NCI-H1417 (cell line): ENCODE results near the gene TTI1.
"Not testable (repeated sequence)": the region's sequence is repeated elsewhere in the genome, so short reads cannot be mapped to it uniquely, and the experiment has no call there.

Experiments
- DNase-seq, 3 experiments: peaks; one replicate each; lab custom pipeline; 2025; lab: John Stamatoyannopoulos, UW

TTI1 gene

DNA sequence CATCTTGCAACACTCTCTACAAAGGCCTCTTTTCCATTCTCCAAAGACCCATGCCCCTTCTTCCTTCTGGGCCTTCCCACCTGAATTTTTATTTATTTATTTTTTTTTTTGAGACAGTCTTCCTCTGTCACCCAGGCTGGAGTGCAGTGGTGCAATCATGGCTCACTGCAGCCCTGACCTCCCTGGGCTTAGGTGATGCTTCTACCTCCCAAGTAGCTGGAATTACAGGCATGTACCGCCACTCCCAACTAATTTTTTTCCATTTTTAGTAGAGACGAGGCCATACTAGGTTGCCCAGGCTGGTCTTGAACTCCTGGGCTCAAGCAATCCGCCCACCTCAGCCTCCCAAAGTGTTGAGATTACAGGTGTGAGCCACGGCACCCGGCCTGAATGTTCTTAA is 23.8 kb downstream of the TTI1 start:
- not testable (repeated sequence) for DNase-seq

- DNase-seq = no peak
Measured at GRCh38 chr20:38008233-38008944, 24.9 kb downstream of the TTI1 start.

- no peak for DNase-seq
Measured at GRCh38 chr20:38007526-38007925, 25.7 kb downstream of the TTI1 start.

- DNase-seq = no peak
Measured at GRCh38 chr20:38005903-38006302, 27.4 kb downstream of the TTI1 start.

GRCh38 chr20:38004416-38004815 is 28.8 kb downstream of the TTI1 start:
- no peak for DNase-seq

- no peak for DNase-seq
Measured at GRCh38 chr20:38002422-38002821, 30.8 kb downstream of the TTI1 start.

DNA sequence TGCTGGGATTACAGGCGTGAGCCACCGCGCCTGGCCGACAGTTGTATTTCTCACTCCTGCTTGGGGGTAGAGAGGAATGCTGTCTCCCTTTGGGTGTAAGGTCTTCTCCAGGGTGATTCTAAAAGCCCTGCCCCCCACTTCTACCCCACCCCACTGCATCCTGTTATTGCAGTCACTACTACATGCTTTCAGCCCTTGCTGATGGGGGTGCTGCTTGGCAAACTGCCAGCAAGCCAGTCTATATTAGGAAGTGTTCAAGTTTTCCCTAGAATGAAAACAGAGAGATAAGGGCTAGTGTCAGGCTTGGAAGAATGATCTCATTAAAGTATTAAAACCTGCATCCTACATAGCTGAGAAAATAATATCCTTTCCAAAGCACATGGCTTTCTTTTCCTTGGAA is 31.3 kb downstream of the TTI1 start:
- no peak for DNase-seq

DNA sequence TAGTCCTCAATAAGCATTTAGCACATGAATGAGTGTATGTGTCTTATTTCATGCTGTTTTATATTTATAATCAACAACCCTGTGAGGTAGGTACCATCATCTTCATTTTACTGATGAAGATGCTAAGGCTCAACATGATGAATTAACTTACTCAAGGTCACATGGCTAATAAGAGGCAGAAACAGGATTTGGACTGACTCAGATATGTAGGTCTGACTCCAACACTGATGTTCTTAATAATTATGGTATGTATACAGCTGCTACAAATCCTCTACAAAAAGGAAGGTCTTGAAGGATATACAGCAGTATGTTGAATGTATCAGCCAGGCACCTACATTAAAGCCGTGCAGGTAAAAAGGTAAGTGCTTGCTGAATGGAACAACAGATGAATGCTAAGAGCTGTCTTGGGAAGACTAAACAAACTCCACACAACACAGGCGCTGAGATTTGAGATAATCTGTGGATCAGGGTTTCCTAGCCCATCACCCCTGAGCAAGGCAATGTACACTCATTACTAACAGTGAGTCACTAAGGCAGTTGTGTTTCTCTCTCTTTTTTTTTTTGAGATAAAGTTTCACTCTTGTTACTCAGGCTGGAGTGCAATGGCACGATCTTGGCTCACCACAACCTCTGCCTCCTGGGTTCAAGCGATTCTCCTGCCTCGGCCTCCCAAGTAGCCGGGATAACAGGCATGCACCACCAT is 31.9 kb downstream of the TTI1 start:
- DNase-seq = no peak

GRCh38 chr20:38000293-38000692 is 33.0 kb downstream of the TTI1 start:
- DNase-seq = no peak

DNA sequence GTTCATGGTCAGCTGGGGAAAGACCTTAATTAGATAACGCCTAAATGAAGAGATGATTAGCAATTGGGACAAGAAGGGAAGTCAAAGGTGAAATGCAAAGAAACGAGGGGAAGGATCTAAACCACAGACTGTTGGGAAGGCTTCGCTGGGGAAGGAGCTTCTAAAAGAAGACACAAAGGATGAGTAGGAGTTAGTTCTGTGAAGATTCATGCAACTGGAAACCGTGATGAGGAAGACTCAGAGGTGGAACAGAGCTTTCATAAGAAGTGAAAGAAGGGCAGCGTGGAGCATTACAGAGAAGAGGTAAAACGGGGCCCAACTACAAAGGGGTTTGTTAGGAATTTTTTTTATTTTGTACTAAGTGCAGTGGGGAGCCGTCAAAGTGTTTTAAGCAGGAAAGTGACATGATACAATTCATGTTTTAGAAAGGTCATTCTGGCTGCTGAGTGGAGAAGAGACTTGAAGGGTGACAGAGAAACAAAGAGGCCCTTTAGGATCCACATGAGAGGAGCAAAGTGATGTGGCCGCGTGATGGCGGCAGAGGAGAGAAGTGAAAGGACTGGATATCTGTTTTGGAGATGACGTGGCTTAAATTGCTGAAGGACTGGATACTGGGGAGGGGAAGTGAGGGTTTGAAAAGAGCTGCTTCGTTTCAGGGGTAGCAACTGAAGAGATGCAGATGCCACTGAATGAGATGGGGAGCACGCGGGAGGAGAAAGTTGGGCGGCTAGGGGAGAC is 33.6 kb downstream of the TTI1 start:
- DNase-seq = no peak

GRCh38 chr20:37997516-37997915 is 35.7 kb downstream of the TTI1 start:
- no peak for DNase-seq

GRCh38 chr20:37995856-37996605 is 37.2 kb downstream of the TTI1 start:
- peak in 1 of 3 experiments; percentile 46 for DNase-seq

DNA sequence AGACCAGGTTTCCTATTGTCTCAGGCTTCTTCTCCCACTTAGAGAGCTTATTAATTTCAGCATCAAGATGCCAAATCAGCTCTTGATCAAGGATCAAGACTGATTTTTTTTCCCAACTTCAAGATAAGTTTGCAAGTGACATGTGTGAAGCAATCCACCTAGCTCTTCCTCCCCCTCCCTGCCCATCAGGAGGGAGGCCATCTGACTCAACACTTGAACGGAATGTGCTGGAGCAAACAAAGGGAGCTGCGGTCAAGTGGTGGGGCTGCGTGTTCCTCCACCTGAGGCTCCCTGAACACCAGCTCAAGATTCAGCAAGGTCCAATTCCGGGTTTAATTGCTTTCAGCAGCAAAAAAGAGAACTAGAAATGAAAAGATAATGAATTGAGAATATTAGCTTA is 38.7 kb downstream of the TTI1 start:
- DNase-seq = peak; percentile 10 to 59 (median 49)

DNA sequence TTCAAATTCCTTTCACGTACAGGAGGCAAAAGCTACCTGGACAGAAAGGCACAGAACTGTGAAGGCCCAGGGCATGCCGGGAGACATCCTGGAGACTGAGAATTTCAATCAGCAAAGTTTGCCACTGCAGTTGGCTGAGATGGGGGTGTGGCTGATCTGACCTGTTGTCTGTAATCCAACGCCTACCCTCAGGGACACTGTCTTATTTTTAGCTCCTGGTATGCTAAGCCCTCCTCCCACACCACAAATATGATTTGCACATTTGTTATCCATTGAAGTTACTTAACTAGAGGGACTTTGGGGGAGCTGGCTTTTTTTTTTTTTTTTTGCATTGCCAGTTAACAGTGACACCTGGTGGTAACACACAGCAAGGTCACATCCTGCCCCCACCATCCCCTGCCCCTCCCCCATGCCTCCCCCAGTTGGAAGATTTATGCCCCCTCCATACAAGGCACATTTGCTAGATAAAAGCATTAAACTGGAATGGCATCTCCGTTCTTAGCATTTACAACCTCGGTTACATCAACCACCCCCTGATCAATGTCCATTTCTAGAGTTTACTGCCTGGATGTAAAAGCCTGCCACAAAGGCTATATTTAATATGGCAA is 40.4 kb downstream of the TTI1 start:
- DNase-seq = peak; percentile 18 to 69 (median 61)

DNA sequence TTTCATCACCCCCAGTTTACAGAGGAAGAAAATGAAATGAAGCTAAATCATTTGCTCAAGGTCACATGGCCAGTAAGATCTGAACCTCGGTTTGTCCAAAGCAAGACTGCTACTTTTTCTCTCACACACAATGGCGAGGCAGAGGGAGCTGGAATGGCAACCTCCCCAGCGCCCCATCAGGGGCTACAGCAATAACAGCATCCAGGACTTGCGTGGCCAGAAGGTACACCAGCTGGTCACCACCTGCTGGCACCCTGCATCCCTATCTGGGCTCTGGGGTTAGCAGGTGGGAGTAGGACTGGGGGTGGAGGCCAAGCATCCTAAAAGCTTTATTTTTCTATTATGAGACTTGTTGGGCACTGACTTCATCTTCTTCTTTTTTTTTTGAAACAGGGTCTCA is 41.3 kb downstream of the TTI1 start:
- no peak for DNase-seq

GRCh38 chr20:37991157-37991866 is 41.9 kb downstream of the TTI1 start:
- no peak for DNase-seq

- DNase-seq = peak; percentile 22 to 33 (median 22)
Measured at GRCh38 chr20:37990571-37991151, 42.6 kb downstream of the TTI1 start.

DNA sequence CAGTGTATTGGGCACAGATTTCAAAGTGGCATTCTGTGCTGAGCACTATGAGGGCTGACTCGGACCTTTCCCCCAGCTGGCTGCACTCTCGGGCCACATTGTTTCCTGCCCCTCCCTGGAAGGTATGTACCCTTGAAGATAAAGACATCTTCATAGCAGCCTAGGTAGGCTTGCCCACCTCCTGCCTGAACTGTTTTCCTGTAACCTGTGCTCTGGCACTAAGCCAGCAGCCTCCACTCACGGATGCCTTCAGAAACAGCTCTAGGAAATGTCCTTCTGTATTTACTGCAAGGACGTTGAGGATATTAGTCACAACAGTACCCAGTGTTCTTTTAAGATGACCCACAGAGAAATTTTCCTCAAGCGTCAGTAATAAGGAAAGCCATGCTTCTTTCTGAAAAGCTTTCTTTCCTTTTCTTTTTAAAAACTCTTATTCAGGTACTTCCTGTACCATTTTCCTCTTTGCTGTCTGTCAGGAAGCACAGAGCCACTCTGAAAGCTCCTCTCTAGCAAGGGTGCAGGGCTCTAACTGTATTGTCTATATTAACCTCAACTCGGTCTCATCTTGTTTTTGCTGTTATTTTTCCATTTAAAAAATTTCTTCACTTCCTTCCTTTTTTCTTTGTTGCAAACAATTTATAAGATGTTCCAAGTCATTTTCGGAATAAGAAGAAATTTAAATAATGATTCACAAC is 43.5 kb downstream of the TTI1 start:
- peak in 2 of 3 experiments; percentile 9 to 19 for DNase-seq

DNA sequence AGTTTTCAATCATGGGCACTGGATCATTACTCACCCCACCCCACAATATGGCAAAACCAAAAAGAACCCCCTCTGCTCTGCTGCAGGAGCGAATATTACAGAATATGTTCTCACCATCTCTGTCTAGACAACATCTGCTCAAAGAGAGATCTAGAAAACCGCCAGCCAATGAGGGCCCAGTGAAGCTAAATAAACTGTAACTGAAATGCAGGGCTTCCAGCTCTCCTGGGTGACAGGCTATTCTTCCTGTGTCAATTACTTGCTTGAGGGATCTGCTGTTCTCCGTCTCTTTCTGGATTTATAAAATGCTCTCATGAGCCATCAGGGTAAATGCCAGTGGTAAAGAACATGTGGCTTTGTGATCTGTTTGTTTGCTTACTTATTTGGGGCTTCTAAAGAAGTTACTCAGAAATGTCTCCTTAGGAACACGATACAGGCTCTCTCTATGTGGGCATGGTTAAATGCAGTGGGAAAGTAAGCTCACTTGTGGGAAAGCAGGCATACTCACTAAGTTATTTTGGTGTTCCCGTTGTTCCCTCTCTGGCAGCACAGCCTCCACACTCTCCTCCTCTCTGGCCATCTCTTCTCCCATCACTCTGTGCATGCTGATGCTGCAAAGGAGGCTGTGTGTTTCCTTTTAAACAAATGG is 44.8 kb downstream of the TTI1 start:
- no peak for DNase-seq
